Gastrocnemius medialis (tissue), 4 donors: Measurements from ENCODE around the gene MRPS25. TPM values are rescaled to one million over a fixed set of nuclear protein-coding genes. Genes with fewer than 3 reads are reported as not detected.

Experiments
- ATAC-seq, 2 donors: fragments of 150-250 bp; one replicate each; pipeline ENCODE4 v1.9.1; 2016
- DNase-seq, 2 donors: peaks; one replicate each; pipeline ENCODE4 v3.0.0-alpha.2; 2019
- H3K27ac ChIP-seq, 4 donors: fragments of 200-600 bp; sonication (generic); 1 replicate in 1 of 4; 2 replicates in 3 of 4; pipeline ENCODE4 v1.5.1; 2016 to 2018; ENCODE audit warnings: mild to moderate bottlenecking in 2 of 4, moderate library complexity in 1 of 4
- H3K27me3 ChIP-seq, 3 donors: fragments of 200-600 bp; sonication (generic) in 2 of 3; 1 replicate in 1 of 3; 2 replicates in 2 of 3; pipeline versions ENCODE4 v1.5.1 to v1.6.0; 2016 to 2019; ENCODE audit warnings: mild to moderate bottlenecking in 1 of 3, moderate library complexity in 1 of 3
- H3K36me3 ChIP-seq, 2 donors: fragments of 200-600 bp; sonication (generic) in 1 of 2; one replicate each; pipeline ENCODE4 v1.5.1; 2017 to 2018
- H3K4me1 ChIP-seq, 2 donors: fragments of 200-600 bp; sonication (generic) in 1 of 2; one replicate each; pipeline ENCODE4 v1.5.1; 2016 to 2017; ENCODE audit warnings: mild to moderate bottlenecking in 2 of 2
- H3K4me3 ChIP-seq, 4 donors: fragments of 200-600 bp; sonication (generic) in 3 of 4; 1 replicate in 1 of 4; 2 replicates in 3 of 4; pipeline ENCODE4 v1.5.1; 2016 to 2019; ENCODE audit warnings: mild to moderate bottlenecking in 2 of 4
- H3K9me3 ChIP-seq, 3 donors: fragments of 200-600 bp; sonication (generic) in 2 of 3; 1 replicate in 1 of 3; 2 replicates in 2 of 3; pipeline ENCODE4 v1.5.1; 2016 to 2019
- CTCF ChIP-seq, 5 experiments: fragments of 450-650 bp in 3 of 5; fragments of 200-600 bp in 2 of 5; sonication (generic) in 2 of 5; IDR thresholded peaks in 4 of 5; conservative IDR thresholded peaks in 1 of 5; 1 replicate in 4 of 5; 2 replicates in 1 of 5; pipeline ENCODE4 v1.5.1; 2016 to 2019; ENCODE audit warnings: antibody characterized with exemption in 5 of 5, mild to moderate bottlenecking in 3 of 5, moderate library complexity in 3 of 5
- POLR2A ChIP-seq, 2 donors: fragments of 450-650 bp; IDR thresholded peaks; one replicate each; pipeline ENCODE4 v1.6.1; 2017; ENCODE audit warnings: antibody characterized with exemption in 2 of 2, mild to moderate bottlenecking in 2 of 2, moderate library complexity in 2 of 2
- in situ Hi-C, 4 donors: fragments of 200-750 bp; cut with MboI; loops; one replicate each; pipeline versions ENCODE4 v1.15.0 to v1.8.0; 2017; ENCODE audit warnings: low sequenced_read_pairs in 4 of 4
- intact Hi-C: fragments of 100-400 bp; cut with DNase I; formaldehyde crosslinking; loops from one replicate; pipeline ENCODE4 v1.15.1; 2023; ENCODE audit warnings: low total_unique reads
- total RNA-seq, 4 donors: library from RNA; depleted of rRNA; stranded (reverse); fragments of >200 nt; gene quantifications; one replicate each; pipeline versions ENCODE4 v1.1.0 to v1.2.3, GENCODE V29; 2016

MRPS25 gene
- total RNA-seq, 4 donors from 2014 or later = 71.4 to 88.6 (median 73.9) TPM

DNA sequence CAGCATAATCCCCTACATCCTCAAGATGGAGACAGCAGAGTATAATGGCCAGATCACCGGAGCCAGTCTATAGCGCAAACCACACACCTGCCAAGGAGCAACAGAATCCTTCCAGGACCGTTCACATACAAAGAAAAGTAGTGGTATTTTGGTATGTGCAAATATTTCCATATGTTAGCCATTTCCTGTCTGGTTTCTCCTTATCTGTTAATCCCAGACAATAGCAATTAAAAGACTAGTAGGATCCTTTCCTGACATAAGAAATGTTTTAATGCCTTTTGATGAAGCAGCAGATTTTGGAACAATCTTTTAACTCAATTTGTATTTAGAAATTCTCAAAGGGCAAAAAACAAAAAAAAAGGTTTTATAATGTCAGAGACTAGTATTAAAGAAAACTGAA lies 22.2 kb downstream of the MRPS25 start:
- DNase-seq (no peak), ATAC-seq (no peak)
- Histone ChIP-seq H3K27ac (peak overlapping the region in 1 of 4 donors; percentile 14), H3K36me3 (peaks cover 0 to 86% of the 10 kb centered on the region in 2 donors), H3K27me3 (no peaks in the 10 kb centered on the region), H3K4me1 (no peaks in the 10 kb centered on the region), H3K4me3 (no peak overlapping the region), H3K9me3 (no peaks in the 10 kb centered on the region)
- in situ Hi-C loops (loop anchor here in 1 of 4 donors (25.0 kb wide), 1 partner anchor 381 kb away; the partner anchor contains the start of gene CCDC174), intact Hi-C loops (no loop called here)
- TF ChIP-seq CTCF (IDR thresholded peaks at IDR 0.05 in 4 of 5, conservative IDR thresholded peaks at IDR 0.05 in 1 of 5) = no peak
- TF ChIP-seq POLR2A (IDR thresholded peaks at IDR 0.05) = no peak

- in situ Hi-C loops (loop anchor here in 1 of 4 donors (25.0 kb wide), 1 partner anchor 380 kb away; the partner anchor contains the start of gene CCDC174), intact Hi-C loops (no loop called here)
- H3K9me3 ChIP-seq = no peaks in the 10 kb centered on the region
- TF ChIP-seq CTCF (IDR thresholded peaks at IDR 0.05 in 4 of 5, conservative IDR thresholded peaks at IDR 0.05 in 1 of 5) = no peak
- no peak for TF ChIP-seq POLR2A (IDR thresholded peaks at IDR 0.05)
- DNase-seq (no peak), ATAC-seq (peak; percentile 53 to 54)
- H3K27ac ChIP-seq = peak overlapping the region in 2 of 4 donors; percentile 29 to 53
- H3K27me3 ChIP-seq = no peaks in the 10 kb centered on the region
- no peak overlapping the region for H3K4me3 ChIP-seq
- peaks cover 0 to 86% of the 10 kb centered on the region in 2 donors for H3K36me3 ChIP-seq
- no peaks in the 10 kb centered on the region for H3K4me1 ChIP-seq
Measured at GRCh38 chr3:15041950-15042349, 23.2 kb downstream of the MRPS25 start.

DNA sequence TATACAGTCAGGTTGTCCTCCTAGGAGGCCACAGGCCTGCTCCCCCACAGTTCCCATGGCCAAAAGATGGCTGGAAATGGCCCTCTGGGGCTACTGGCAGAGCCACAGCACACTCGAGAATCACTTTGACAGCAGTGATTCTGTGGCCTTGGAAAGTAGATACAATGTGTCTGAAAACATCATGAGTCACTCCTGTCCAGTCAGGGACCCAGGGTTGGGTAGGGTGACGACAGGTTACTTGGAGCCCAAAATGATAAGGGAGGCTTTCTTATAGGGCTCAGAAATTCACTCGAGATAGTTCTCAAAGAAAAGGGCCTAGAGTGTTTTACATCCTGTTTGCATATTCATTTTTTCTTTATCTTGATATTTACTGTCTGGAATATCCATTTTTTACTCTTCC lies 24.3 kb downstream of the MRPS25 start:
- in situ Hi-C loops (loop anchor here in 1 of 4 donors (25.0 kb wide), 1 partner anchor 379 kb away; the partner anchor contains the start of gene CCDC174), intact Hi-C loops (no loop called here)
- Histone ChIP-seq H3K27me3 (no peaks in the 10 kb centered on the region), H3K4me3 (no peak overlapping the region), H3K27ac (peak overlapping the region in 2 of 4 donors; percentile 39 to 53), H3K4me1 (no peaks in the 10 kb centered on the region), H3K9me3 (no peaks in the 10 kb centered on the region), H3K36me3 (peaks cover 0 to 85% of the 10 kb centered on the region in 2 donors)
- no peak for DNase-seq
- no peak for TF ChIP-seq CTCF (IDR thresholded peaks at IDR 0.05 in 4 of 5, conservative IDR thresholded peaks at IDR 0.05 in 1 of 5)
- TF ChIP-seq POLR2A (IDR thresholded peaks at IDR 0.05) = no peak
- ATAC-seq = peak in 1 of 2 donors; percentile 52

DNA sequence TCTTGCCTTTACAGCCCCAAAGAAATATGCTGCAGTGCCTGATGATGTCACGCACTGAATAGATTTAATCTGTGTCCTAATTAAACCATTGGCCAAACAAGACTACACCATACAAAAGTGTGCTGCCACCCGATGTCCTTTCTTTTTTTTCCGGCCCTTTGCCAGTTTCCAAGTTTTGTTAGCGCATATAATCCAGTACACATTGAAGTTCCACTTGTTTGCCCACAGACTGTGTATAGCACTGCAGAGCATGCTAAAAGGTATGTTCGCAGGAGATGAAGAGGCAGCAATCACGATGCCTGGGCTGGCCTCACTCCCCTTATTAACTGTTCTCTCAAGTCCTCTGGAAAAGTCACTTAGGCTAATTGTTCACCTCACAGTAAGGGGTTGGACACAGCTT lies 26.8 kb downstream of the MRPS25 start:
- DNase-seq (no peak), ATAC-seq (no peak)
- Histone ChIP-seq H3K4me1 (peaks cover 0 to under 1% of the 10 kb centered on the region in 2 donors), H3K27ac (peak overlapping the region in 1 of 4 donors; percentile 29), H3K4me3 (no peak overlapping the region), H3K27me3 (no peaks in the 10 kb centered on the region), H3K36me3 (peaks cover 0 to 87% of the 10 kb centered on the region in 2 donors), H3K9me3 (no peaks in the 10 kb centered on the region)
- in situ Hi-C loops (loop anchor here in 1 of 4 donors (10.0 to 25.0 kb wide), 2 partner anchors 114 to 376 kb away; partner anchors contain the start of gene CCDC174), intact Hi-C loops (no loop called here)
- no peak for TF ChIP-seq POLR2A (IDR thresholded peaks at IDR 0.05)
- no peak for TF ChIP-seq CTCF (IDR thresholded peaks at IDR 0.05 in 4 of 5, conservative IDR thresholded peaks at IDR 0.05 in 1 of 5)
